ENCODE results near the gene ZNHIT6. TPM values are rescaled to one million over a fixed set of nuclear protein-coding genes. Genes with fewer than 3 reads are reported as not detected.

The ZNHIT6 gene
- polyA plus RNA-seq, 3 donors: 1.7 to 3.2 (median 2.0) TPM

- TF ChIP-seq CTCF (IDR thresholded peaks at IDR 0.05): no peak
- WGBS (ENCODE audit: insufficient coverage): no CpG with 5 or more reads among the region's 2 CpGs
- H3K36me3 ChIP-seq (replicated peaks in 1 of 2; ENCODE audit: control insufficient read depth in 1 of 2, insufficient read depth in 2 of 2, low read length in 2 of 2): no peaks in the 10 kb centered on the region
- H3K4me2 ChIP-seq (replicated peaks; ENCODE audit: extremely low read depth, low read length, poor library complexity, severe bottlenecking): no peak overlapping the region
- H3K27me3 Mint-ChIP-seq (ENCODE audit: low read depth in 3 of 3): peaks cover 0 to 4% (median 3%) of the 10 kb centered on the region in 3 donors
- no peak for DNase-seq
- peaks cover 6 to 13% of the 10 kb centered on the region in 2 donors for H3K36me3 Mint-ChIP-seq
- H3K9me3 Mint-ChIP-seq: peaks cover 0 to 11% (median 2%) of the 10 kb centered on the region in 7 donors
- no peaks in the 10 kb centered on the region for H3K27me3 ChIP-seq (ENCODE audit: control insufficient read depth in 2 of 2, insufficient read depth in 2 of 2, low read length in 2 of 2)
- no peak overlapping the region for H2AFZ ChIP-seq (ENCODE audit: insufficient read depth, low read depth, low read length, poor library complexity, severe bottlenecking)
- H3K4me1 Mint-ChIP-seq: no peaks in the 10 kb centered on the region
- no peak overlapping the region for H3K27ac ChIP-seq (ENCODE audit: low read depth in 1 of 2, low read length in 2 of 2)
- intact Hi-C loops (cut with micrococcal nuclease): no loop called here
- H3K4me3 Mint-ChIP-seq: no peak overlapping the region
- no peaks in the 10 kb centered on the region for H3K4me1 ChIP-seq (ENCODE audit: control insufficient read depth in 1 of 2, insufficient read depth in 2 of 2, low read length in 2 of 2)
- H3K9ac ChIP-seq (ENCODE audit: insufficient read depth, low read length, poor library complexity, severe bottlenecking): no peak overlapping the region
- no peak overlapping the region for H3K4me3 ChIP-seq (replicated peaks in 1 of 3; ENCODE audit: low read depth in 2 of 3, low read length in 3 of 3)
- no peaks in the 10 kb centered on the region for H3K79me2 ChIP-seq (ENCODE audit: insufficient read depth, low read length)
- H3K9me3 ChIP-seq (replicated peaks in 1 of 2; ENCODE audit: control insufficient read depth in 1 of 2, insufficient read depth in 1 of 2, low read length in 2 of 2): no peaks in the 10 kb centered on the region
- no peaks in the 10 kb centered on the region for H4K20me1 ChIP-seq (ENCODE audit: insufficient read depth, low read length)
- no peak overlapping the region for H3K27ac Mint-ChIP-seq
Observed at GRCh38 chr1:85630493-85630892, 77.7 kb downstream of the ZNHIT6 start.

GRCh38 chr1:85629532-85629920, 78.7 kb downstream of the ZNHIT6 start:
- Mint-ChIP-seq H3K27ac (no peak overlapping the region), H3K9me3 (peaks cover 0 to 11% (median 2%) of the 10 kb centered on the region in 7 donors), H3K36me3 (peaks cover 4 to 7% of the 10 kb centered on the region in 2 donors)

More at GRCh38 chr1:85629532-85629920, 78.7 kb downstream of the ZNHIT6 start:
- no peaks in the 10 kb centered on the region for H3K4me1 ChIP-seq (ENCODE audit: control insufficient read depth in 1 of 2, insufficient read depth in 2 of 2, low read length in 2 of 2)
- no peak overlapping the region for H3K4me3 ChIP-seq (replicated peaks in 1 of 3; ENCODE audit: low read depth in 2 of 3, low read length in 3 of 3)
- no peaks in the 10 kb centered on the region for H3K79me2 ChIP-seq (ENCODE audit: insufficient read depth, low read length)
- no peaks in the 10 kb centered on the region for H3K9me3 ChIP-seq (replicated peaks in 1 of 2; ENCODE audit: control insufficient read depth in 1 of 2, insufficient read depth in 1 of 2, low read length in 2 of 2)
- intact Hi-C loops (cut with micrococcal nuclease): no loop called here
- H3K4me2 ChIP-seq (replicated peaks; ENCODE audit: extremely low read depth, low read length, poor library complexity, severe bottlenecking): no peak overlapping the region
- Mint-ChIP-seq H3K27me3 (ENCODE audit: low read depth in 3 of 3) (peaks cover 0 to 4% (median 3%) of the 10 kb centered on the region in 3 donors), H3K4me1 (no peaks in the 10 kb centered on the region), H3K4me3 (no peak overlapping the region)
- H2AFZ ChIP-seq (ENCODE audit: insufficient read depth, low read depth, low read length, poor library complexity, severe bottlenecking): no peak overlapping the region
- H3K27me3 ChIP-seq (ENCODE audit: control insufficient read depth in 2 of 2, insufficient read depth in 2 of 2, low read length in 2 of 2): no peaks in the 10 kb centered on the region
- no peaks in the 10 kb centered on the region for H3K36me3 ChIP-seq (replicated peaks in 1 of 2; ENCODE audit: control insufficient read depth in 1 of 2, insufficient read depth in 2 of 2, low read length in 2 of 2)
- WGBS (ENCODE audit: insufficient coverage): no CpG with 5 or more reads among the region's 2 CpGs
- no peak overlapping the region for H3K9ac ChIP-seq (ENCODE audit: insufficient read depth, low read length, poor library complexity, severe bottlenecking)
- H4K20me1 ChIP-seq (ENCODE audit: insufficient read depth, low read length): no peaks in the 10 kb centered on the region
- no peak for DNase-seq
- TF ChIP-seq CTCF (IDR thresholded peaks at IDR 0.05): no peak
- no peak overlapping the region for H3K27ac ChIP-seq (ENCODE audit: low read depth in 1 of 2, low read length in 2 of 2)

All from CD14-positive monocyte (primary cell).